ENCODE data around the gene RAB6B.

The RAB6B gene

DNA sequence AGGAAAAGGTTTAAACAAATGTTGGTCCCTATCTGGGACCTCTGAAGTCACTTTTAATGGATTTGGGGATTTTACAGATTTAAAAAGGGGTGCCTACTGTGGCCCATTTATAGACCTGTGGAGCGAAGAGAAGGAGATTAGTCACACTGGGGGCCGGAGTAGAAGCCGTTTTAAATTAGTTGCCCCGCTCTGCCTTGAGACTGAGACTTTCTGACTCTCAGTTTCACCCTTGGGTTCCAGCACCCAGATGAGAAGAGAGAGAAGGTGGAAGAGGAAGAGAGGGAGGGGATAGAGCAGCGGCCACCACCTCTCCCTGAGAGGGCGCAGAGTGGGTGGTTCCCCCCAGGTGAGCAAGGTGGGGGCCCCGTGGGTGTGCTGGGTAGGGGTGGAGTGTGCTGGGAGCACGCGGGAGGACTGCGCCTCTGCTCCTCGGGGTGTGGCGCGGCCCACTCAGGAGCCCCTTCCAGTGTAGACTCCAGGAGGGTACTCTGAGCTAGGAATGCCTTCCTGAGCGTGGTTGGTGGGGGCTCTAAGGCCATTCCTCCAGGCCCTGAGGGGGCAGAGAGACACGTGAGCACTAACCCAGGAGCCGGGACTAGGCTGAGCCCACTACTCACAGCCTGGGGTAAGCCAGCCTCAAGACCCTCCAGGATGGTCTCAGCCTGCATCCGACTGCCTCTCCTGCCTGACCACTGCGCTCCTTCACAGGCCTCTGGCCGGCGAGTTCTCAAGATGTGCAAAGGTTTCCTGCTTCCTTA lies 32.6 kb upstream of the RAB6B start:
- TF ChIP-seq, protein P1, sequence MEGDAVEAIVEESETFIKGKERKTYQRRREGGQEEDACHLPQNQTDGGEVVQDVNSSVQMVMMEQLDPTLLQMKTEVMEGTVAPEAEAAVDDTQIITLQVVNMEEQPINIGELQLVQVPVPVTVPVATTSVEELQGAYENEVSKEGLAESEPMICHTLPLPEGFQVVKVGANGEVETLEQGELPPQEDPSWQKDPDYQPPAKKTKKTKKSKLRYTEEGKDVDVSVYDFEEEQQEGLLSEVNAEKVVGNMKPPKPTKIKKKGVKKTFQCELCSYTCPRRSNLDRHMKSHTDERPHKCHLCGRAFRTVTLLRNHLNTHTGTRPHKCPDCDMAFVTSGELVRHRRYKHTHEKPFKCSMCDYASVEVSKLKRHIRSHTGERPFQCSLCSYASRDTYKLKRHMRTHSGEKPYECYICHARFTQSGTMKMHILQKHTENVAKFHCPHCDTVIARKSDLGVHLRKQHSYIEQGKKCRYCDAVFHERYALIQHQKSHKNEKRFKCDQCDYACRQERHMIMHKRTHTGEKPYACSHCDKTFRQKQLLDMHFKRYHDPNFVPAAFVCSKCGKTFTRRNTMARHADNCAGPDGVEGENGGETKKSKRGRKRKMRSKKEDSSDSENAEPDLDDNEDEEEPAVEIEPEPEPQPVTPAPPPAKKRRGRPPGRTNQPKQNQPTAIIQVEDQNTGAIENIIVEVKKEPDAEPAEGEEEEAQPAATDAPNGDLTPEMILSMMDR (IDR thresholded peaks at IDR 0.05) = no peak

DNA sequence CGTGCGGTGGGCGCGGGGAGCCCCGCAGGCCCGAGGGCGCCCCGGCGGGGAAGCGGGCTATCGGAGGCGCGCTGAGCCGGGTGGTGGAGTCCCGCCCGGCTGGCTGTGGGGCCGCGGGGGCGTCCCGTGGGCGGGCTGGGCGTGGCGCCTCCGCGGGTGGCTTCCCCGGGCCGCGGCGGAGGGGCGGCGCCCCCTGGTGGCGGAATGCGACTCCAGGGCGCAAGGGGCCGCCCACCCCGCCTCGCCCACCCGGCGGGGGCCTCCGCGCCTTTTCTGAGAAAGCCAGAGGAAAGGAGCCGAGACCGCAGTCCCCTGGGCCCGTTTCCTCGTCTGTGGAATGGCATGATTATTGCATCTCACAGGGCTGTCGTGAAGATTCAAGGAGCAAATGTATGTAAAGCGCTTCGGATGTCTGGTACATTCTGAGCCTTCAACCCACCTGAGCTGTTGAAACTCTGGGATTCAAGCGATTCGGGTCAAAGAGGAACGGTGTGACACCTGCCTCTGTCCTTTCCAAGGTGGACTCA lies 31.9 kb upstream of the RAB6B start:
- TF ChIP-seq, protein P1 (IDR thresholded peaks at IDR 0.05) = peak; percentile 95

DNA sequence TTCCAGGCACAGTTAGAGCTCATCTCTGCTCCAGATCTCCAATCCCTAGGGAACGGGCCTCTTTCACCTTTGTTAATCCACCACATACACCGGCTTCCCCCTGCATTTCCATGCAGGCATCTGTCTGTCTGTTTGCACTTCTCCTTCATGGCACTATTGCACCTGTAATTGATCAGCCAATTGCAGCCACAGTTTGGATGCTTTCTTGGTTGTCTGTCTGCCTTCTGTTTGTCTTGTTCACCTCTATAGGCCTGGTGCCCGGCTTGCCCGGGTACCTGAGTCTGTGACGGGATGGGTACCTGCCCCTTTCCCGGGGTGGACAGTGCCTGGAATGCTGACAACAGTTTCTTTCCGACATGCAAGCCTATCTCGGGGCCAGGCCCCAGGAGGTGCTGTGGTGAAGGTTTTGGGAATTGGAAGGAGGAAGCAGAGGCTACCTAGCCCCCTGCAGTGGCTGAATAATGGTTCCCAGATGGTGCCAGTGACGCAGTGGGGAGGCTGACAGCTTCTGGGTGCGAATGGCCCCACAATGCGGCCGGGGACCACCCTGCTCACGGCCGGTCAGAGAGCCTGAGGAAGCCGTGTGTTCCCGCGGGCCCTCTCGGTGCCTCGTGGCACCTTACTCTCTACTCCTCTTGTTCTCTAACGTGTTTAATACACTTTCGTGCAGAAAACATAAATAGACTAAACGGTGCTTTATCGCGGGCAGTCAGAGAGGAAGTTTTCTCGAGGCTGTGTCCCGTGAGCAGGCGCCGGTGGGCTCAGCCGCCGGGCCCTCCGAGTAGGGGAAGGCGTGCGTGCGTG lies 31.3 kb upstream of the RAB6B start:
- TF ChIP-seq, protein P1 (IDR thresholded peaks at IDR 0.05) = no peak

DNA sequence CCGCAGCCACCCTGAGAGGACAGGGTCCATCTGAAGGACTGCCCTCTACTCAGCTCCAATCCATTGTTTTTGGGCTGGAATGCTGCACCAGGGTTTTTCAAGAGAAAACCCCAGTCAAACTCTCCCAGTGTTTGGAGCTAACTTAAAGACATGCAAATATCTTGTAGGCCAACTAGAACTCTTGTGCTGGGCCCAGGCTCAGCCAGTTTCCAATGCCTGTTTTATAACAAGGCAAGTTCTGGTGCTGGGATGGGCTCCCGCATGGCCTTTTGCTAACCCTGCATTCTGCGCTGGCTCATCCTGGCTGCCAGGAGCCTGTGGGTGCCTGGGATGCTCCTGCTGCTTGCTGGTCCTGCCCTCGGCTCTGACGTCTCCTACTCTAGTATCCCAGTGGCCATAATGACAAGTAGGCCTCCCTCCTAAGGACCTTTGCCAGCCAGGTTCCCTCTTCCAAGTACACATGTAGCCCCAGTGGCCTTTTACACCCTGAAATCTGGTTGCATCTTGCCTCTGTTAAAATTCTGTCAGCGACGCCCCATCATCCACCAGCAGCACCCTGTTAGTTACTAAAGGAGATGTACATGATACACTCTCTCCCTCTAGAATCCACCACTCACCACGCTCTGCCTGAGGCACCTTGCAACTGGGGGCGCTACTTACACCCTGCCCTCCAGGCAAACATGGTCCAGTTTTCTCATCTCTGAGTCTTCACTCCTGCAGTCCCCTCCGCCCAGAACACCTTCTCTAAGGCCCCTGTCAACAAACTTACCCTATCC lies 30.5 kb upstream of the RAB6B start:
- TF ChIP-seq, protein P1 (IDR thresholded peaks at IDR 0.05) = no peak

DNA sequence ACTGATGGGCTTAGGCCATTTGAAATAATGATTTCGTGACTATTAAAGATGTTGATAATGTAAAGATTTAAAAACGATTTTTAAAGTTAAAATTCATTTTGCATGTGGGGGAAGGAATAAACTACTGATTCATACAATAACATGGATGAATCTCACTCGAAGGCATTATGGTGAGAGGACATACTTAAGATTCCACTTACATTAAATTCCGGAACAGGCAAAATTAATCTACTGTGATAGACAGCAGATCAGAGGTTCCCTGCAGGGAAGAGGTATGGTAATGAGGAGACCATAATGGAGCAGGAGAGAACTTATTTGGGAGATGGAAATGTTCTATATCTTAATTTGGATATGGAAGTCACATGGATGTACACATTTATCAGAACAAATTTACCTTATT lies 28.4 kb upstream of the RAB6B start:
- TF ChIP-seq, protein P1 (IDR thresholded peaks at IDR 0.05) = no peak

DNA sequence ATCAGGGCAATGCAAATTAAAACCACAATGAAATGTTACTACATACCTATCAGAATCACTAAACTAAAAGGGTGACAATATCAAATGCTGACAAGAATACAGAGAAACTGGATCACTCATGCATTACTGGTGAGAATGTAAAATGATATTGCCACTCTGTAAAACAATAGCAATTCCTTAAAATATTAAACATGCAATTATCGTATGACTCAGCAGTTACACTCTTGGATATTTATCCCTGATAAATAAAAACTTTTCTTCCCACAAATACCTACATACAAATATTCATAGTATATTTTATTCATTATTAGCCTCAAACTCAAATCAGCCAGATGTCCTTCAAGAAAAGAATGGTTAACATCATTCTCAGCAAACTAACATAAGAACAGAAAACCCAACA lies 25.9 kb upstream of the RAB6B start:
- TF ChIP-seq, protein P1 (IDR thresholded peaks at IDR 0.05) = no peak

DNA sequence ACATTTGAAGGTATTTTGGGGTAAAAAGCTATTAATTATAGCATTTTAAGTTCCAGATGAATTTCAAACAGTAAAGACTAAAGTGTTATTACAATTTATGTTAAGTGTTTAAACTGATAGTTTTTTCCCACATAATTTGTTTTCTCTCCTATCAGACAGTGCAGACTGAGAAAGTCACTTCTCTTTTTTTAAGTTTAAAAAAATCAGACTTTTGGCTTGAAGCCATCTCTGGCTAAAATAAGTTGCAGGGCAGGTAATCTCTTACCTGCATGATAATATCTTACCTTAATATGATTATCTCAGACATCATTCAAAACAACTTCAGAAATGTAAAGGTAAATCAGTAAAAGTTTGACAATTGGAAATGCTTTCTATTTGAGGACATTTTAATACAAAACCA lies 21.5 kb upstream of the RAB6B start:
- TF ChIP-seq, protein P1 (IDR thresholded peaks at IDR 0.05) = no peak

All from LNCAP (cell line).